Breast epithelium (tissue), 4 donors: ENCODE measurements around the gene ELAVL1. TPM values are rescaled to one million over a fixed set of nuclear protein-coding genes. Genes with fewer than 3 reads are reported as not detected.
A peak's percentile ranks its signal among the peaks of the same experiment; 100 is the strongest.

Experiments used
- DNase-seq, 2 donors: peaks; one replicate each; pipeline ENCODE4 v3.0.0-alpha.2; 2019; ENCODE audit warnings: low spot score in 2 of 2
- H3K27ac ChIP-seq, 2 donors: fragments of 200-600 bp; sonication (generic) in 1 of 2; one replicate each; pipeline ENCODE4 v1.5.1; 2016 to 2019; ENCODE audit warnings: mild to moderate bottlenecking in 1 of 2
- H3K27me3 ChIP-seq, 2 donors: fragments of 200-600 bp; sonication (generic) in 1 of 2; one replicate each; pipeline versions ENCODE4 v1.5.1 to v1.6.0; 2017 to 2019; ENCODE audit warnings: control low read depth in 1 of 2, mild to moderate bottlenecking in 1 of 2
- H3K36me3 ChIP-seq: fragments of 200-600 bp; one replicate; pipeline ENCODE4 v1.5.1; 2019
- H3K4me1 ChIP-seq, 2 donors: fragments of 200-600 bp; sonication (generic); one replicate each; pipeline ENCODE4 v1.5.1; 2016 to 2019; ENCODE audit warnings: control low read depth in 1 of 2
- H3K4me3 ChIP-seq, 3 donors: fragments of 200-600 bp; sonication (generic); 1 replicate in 2 of 3; 2 replicates in 1 of 3; pipeline ENCODE4 v1.5.1; 2016 to 2019; ENCODE audit warnings: mild to moderate bottlenecking in 3 of 3, moderate library complexity in 2 of 3
- H3K9me3 ChIP-seq, 2 donors: fragments of 200-600 bp; sonication (generic) in 1 of 2; one replicate each; pipeline ENCODE4 v1.5.1; 2016 to 2019; ENCODE audit warnings: control low read depth in 1 of 2
- POLR2A ChIP-seq: fragments of 450-650 bp; IDR thresholded peaks from one replicate; pipeline ENCODE4 v1.6.1; 2016; ENCODE audit warnings: antibody characterized with exemption, mild to moderate bottlenecking, moderate library complexity
- POLR2AphosphoS5 ChIP-seq, 3 donors: sonication (generic); formaldehyde crosslinking; IDR thresholded peaks; one replicate each; pipeline ENCODE4 v1.6.1; 2017; ENCODE audit warnings: antibody characterized with exemption in 3 of 3
- intact Hi-C: fragments of 100-400 bp; cut with DNase I; formaldehyde crosslinking; loops from one replicate; pipeline ENCODE4 v1.15.1; 2023; ENCODE audit warnings: low total_unique reads
- total RNA-seq, 3 donors: library from RNA; depleted of rRNA; stranded (reverse); fragments of >200 nt; gene quantifications; one replicate each; pipeline ENCODE4 v1.1.0, GENCODE V29; 2016
- TF ChIP-seq, protein P1 (sequence below), 3 donors: fragments of 450-650 bp; IDR thresholded peaks; one replicate each; pipeline ENCODE4 v1.5.1; 2016 to 2017; ENCODE audit warnings: antibody characterized with exemption in 3 of 3, mild to moderate bottlenecking in 3 of 3, moderate library complexity in 3 of 3

ELAVL1 gene
- total RNA-seq, 3 donors from 2014 or later, result 28.6 to 30.8 (median 29.7) TPM

DNA sequence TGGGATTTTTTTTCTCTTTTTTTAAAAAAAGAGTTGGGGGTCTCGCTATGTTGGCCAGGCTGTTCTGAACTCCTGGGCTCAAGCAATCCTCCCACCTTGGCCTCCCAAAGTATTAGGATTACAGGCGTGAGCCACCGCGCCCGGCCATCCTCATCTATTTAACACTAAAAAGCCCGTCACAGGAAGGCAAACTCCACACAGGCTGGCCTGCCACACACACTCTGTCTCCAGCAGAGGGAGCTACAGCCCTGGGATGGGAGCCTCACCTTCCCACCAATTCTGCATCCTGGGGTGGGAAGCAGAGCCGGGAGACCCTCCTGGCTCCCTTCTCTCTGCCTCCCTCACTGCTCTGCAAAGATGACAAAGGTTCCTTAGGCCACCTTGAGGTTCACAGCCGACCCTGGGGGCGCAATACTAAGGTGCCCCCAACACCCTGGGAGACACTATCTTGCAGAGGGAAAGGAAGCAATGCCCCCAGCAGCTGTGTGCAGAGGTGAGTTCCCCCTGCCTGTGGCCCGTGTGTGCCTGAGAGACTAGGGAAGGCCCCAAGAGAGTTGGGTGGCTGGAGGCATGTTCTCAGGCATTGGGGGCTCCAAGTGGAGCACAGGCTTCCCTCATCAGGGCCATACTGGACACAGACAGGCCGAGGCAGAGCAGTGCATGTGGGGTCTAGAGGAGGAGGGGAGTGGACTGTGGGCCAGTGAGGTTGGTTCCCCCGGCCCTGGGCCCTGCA lies 34.6 kb downstream of the ELAVL1 start:
- Histone ChIP-seq H3K27me3 (no peaks in the 10 kb centered on the region), H3K4me3 (no peak overlapping the region), H3K36me3 (no peaks in the 10 kb centered on the region), H3K9me3 (no peaks in the 10 kb centered on the region), H3K4me1 (no peaks in the 10 kb centered on the region), H3K27ac (no peak overlapping the region)
- intact Hi-C loops, result no loop called here
- TF ChIP-seq POLR2AphosphoS5 (IDR thresholded peaks at IDR 0.05), result no peak
- TF ChIP-seq, protein P1, sequence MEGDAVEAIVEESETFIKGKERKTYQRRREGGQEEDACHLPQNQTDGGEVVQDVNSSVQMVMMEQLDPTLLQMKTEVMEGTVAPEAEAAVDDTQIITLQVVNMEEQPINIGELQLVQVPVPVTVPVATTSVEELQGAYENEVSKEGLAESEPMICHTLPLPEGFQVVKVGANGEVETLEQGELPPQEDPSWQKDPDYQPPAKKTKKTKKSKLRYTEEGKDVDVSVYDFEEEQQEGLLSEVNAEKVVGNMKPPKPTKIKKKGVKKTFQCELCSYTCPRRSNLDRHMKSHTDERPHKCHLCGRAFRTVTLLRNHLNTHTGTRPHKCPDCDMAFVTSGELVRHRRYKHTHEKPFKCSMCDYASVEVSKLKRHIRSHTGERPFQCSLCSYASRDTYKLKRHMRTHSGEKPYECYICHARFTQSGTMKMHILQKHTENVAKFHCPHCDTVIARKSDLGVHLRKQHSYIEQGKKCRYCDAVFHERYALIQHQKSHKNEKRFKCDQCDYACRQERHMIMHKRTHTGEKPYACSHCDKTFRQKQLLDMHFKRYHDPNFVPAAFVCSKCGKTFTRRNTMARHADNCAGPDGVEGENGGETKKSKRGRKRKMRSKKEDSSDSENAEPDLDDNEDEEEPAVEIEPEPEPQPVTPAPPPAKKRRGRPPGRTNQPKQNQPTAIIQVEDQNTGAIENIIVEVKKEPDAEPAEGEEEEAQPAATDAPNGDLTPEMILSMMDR (IDR thresholded peaks at IDR 0.05), result peak; percentile 28 to 63 (median 51)
- TF ChIP-seq POLR2A, result no peak
- no peak for DNase-seq

DNA sequence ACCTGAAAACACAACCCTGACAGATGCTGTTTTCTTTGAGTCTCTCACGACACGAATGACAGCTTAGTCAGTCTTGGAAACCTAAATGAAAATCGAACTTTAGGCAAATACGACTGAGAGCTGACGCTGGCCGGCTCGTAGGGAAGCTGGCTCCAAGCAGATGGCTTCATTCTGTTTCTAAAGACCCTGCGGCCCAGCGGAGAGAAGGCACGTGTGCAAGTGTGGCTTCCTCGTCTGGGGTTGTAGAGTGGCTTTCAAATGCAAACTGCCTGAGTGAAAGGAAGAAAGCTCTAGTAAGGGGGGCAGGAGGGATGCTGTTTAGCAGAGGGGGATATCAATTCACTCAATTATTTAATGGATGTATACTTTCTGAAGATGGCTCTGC lies 35.9 kb downstream of the ELAVL1 start:
- intact Hi-C loops, result no loop called here
- DNase-seq, result no peak
- Histone ChIP-seq H3K27ac (no peak overlapping the region), H3K4me3 (no peak overlapping the region), H3K27me3 (no peaks in the 10 kb centered on the region), H3K9me3 (no peaks in the 10 kb centered on the region), H3K4me1 (no peaks in the 10 kb centered on the region), H3K36me3 (no peaks in the 10 kb centered on the region)
- no peak for TF ChIP-seq POLR2AphosphoS5 (IDR thresholded peaks at IDR 0.05)
- TF ChIP-seq, protein P1 (IDR thresholded peaks at IDR 0.05), result no peak
- no peak for TF ChIP-seq POLR2A

- Histone ChIP-seq H3K9me3 (no peaks in the 10 kb centered on the region), H3K36me3 (no peaks in the 10 kb centered on the region), H3K4me3 (no peak overlapping the region), H3K4me1 (no peaks in the 10 kb centered on the region), H3K27ac (no peak overlapping the region), H3K27me3 (no peaks in the 10 kb centered on the region)
- TF ChIP-seq POLR2A (no peak), POLR2AphosphoS5 (IDR thresholded peaks at IDR 0.05) (no peak)
- TF ChIP-seq, protein P1 (IDR thresholded peaks at IDR 0.05), result no peak
- DNase-seq, result no peak
- intact Hi-C loops, result no loop called here
These were observed 36.5 kb downstream of the ELAVL1 start for GRCh38 chr19:7968796-7969554.

DNA sequence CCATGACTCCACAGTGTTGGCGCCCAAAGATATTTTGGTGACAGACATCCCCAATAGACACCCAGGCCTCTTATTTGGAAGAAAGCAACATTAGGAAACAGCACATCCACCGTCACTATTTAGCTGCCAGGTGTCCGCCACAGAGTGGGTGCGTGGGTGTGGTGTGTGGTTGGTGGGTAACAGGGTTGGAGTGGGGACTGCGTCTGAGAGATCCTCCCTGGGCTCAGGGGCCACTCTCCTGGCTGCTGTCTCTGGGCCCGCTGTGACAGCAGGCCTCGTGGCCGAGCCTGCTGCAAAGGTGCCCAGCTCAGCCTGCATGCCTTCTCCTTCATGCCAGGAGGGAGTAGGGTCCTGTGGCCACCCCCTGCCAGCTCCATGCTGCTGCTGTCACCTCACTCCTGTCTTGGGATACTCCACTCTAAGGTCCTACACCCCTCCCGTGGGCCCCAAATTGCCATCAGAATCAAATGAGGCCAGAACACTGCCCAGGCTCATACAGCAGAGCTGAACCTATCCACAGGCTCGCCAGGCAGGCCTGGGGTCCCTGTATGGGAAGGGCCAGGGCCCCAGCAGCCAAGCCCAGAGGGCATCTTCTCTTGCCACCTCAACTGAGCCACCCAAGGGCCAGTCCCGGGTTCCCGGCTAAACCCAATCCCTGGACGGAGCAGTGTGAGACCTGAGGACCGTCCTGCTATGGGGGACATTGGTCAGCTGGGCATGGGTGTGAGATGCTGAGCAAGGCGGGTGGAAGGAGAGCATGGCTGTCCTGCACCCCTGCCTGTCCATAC lies 37.2 kb downstream of the ELAVL1 start:
- Histone ChIP-seq H3K27me3 (no peaks in the 10 kb centered on the region), H3K27ac (no peak overlapping the region), H3K36me3 (no peaks in the 10 kb centered on the region), H3K4me3 (no peak overlapping the region), H3K9me3 (no peaks in the 10 kb centered on the region), H3K4me1 (no peaks in the 10 kb centered on the region)
- TF ChIP-seq POLR2AphosphoS5 (IDR thresholded peaks at IDR 0.05) (no peak), POLR2A (no peak)
- TF ChIP-seq, protein P1 (IDR thresholded peaks at IDR 0.05), result no peak
- no peak for DNase-seq
- intact Hi-C loops, result no loop called here
